GM12878 (cell line): ENCODE data around the gene SFXN2. TPM values are rescaled to one million over a fixed set of nuclear protein-coding genes. Genes with fewer than 3 reads are reported as not detected.

Source experiments
- ATAC-seq: fragments of 200-7000 bp; cut with Tn5 transposase; 3 replicates; pipeline ENCODE4 v1.9.1; 2020; ENCODE audit warnings: mild to moderate bottlenecking, moderate library complexity
- BruUV-seq: library from RNA; stranded (reverse); fragments of 400-500 nt; replicated peaks from 2 replicates; lab custom pipeline; 2021; lab: Mats Ljungman, UMichigan
- CTCF ChIA-PET: fragments of 300-600 bp; sonication (Branson Sonifier 250); formaldehyde crosslinking; extraction: SDS; loops from one replicate; lab custom pipeline; 2021; ENCODE audit warnings: inconsistent platforms; lab: Yijun Ruan, JAX
- POLR2A ChIA-PET: fragments of 350-600 bp; formaldehyde crosslinking; extraction: SDS; loops from one replicate; lab custom pipeline; 2021; ENCODE audit warnings: inconsistent platforms; lab: Charles Lee
- RAD21 ChIA-PET: fragments of 300-600 bp; sonication (Branson Sonifier 250); formaldehyde crosslinking; loops from one replicate; lab custom pipeline; 2023; ENCODE audit warnings: antibody characterized with exemption; ENCODE audit not compliant: unreplicated experiment; lab: Charles Lee
- SMC1A ChIA-PET: fragments of 300-600 bp; sonication (Branson Sonifier 250); formaldehyde crosslinking; loops from one replicate; lab custom pipeline; 2023; ENCODE audit not compliant: unreplicated experiment, uncharacterized antibody; lab: Charles Lee
- DNase-seq: peaks from one replicate; pipeline ENCODE4 v3.0.0-alpha.2; 2011; ENCODE audit warnings: low read depth, low spot score
- FAIRE-seq: peaks from 3 replicates; lab custom pipeline; 2011; peaks lifted over from hg19 to GRCh38; lab: Jason Lieb, UNC
- H2AFZ ChIP-seq: 2 replicates; pipeline ENCODE4 v1.6.0; 2011; ENCODE audit warnings: low read depth, low read length, control low read depth; ENCODE audit not compliant: control insufficient read depth
- H3K27ac ChIP-seq: 2 replicates; pipeline ENCODE4 v1.5.1; 2011; ENCODE audit warnings: control low read depth; ENCODE audit not compliant: control insufficient read depth, insufficient read depth
- H3K27me3 ChIP-seq, 2 experiments: replicated peaks in 1 of 2; 2 replicates each; pipeline versions ENCODE4 v1.6.0 to v1.6.1; 2011; ENCODE audit warnings: low read length in 1 of 2; ENCODE audit not compliant: control insufficient read depth in 2 of 2, insufficient read depth in 2 of 2
- H3K36me3 ChIP-seq, 2 experiments: 2 replicates each; pipeline ENCODE4 v1.5.1; 2011; ENCODE audit warnings: low read length in 1 of 2; ENCODE audit not compliant: control insufficient read depth in 2 of 2, insufficient read depth in 2 of 2
- H3K4me1 ChIP-seq: 2 replicates; pipeline ENCODE4 v1.6.1; 2011; ENCODE audit warnings: mild to moderate bottlenecking, low read length, moderate library complexity, mixed read lengths; ENCODE audit not compliant: control insufficient read depth, insufficient read depth
- H3K4me2 ChIP-seq: 2 replicates; pipeline ENCODE4 v1.6.0; 2011; ENCODE audit warnings: control low read depth; ENCODE audit not compliant: control insufficient read depth, insufficient read depth
- H3K4me3 ChIP-seq: fragments of 200-600 bp; sonication (generic); 2 replicates; pipeline ENCODE4 v1.5.1; 2016
- H3K79me2 ChIP-seq: 2 replicates; pipeline ENCODE4 v1.6.0; 2011; ENCODE audit warnings: low read length; ENCODE audit not compliant: control insufficient read depth, insufficient read depth
- H3K9ac ChIP-seq: 2 replicates; pipeline ENCODE4 v1.8.0; 2011; ENCODE audit warnings: low read length, control low read depth, mixed read lengths; ENCODE audit not compliant: control insufficient read depth, insufficient read depth
- H3K9me3 ChIP-seq: replicated peaks from 3 replicates; pipeline ENCODE4 v1.5.1; 2011; ENCODE audit warnings: mild to moderate bottlenecking, low read length; ENCODE audit not compliant: control insufficient read depth, insufficient read depth
- H4K20me1 ChIP-seq: 2 replicates; pipeline ENCODE4 v1.6.0; 2011; ENCODE audit not compliant: control insufficient read depth, insufficient read depth
- ATF7 ChIP-seq: fragments of 450-650 bp; IDR thresholded peaks from 2 replicates; pipeline ENCODE4 v1.6.1; 2016; ENCODE audit warnings: low read depth, mild to moderate bottlenecking
- EP300 ChIP-seq, 2 experiments: fragments of 150-350 bp in 1 of 2; IDR thresholded peaks; 2 replicates each; pipeline ENCODE4 v1.6.1; 2011 to 2012; ENCODE audit warnings: low read depth in 2 of 2, low read length in 2 of 2, borderline replicate concordance in 1 of 2, improper control_type of control experiment in 1 of 2, inconsistent platforms in 1 of 2; ENCODE audit not compliant: control insufficient read depth in 1 of 2
- HDGF ChIP-seq: fragments of 450-650 bp; IDR thresholded peaks from 2 replicates; pipeline ENCODE4 v1.6.1; 2016; ENCODE audit warnings: antibody characterized with exemption
- IKZF1 ChIP-seq: fragments of 450-650 bp; conservative IDR thresholded peaks from 2 replicates; pipeline ENCODE4 v1.6.1; 2017; ENCODE audit warnings: antibody characterized with exemption, mild to moderate bottlenecking
- IRF3 ChIP-seq: fragments of 450-650 bp; IDR thresholded peaks from 2 replicates; pipeline ENCODE4 v1.6.1; 2014; ENCODE audit warnings: mild to moderate bottlenecking
- NFYB ChIP-seq: IDR thresholded peaks from 2 replicates; pipeline ENCODE4 v1.6.1; 2011; ENCODE audit warnings: low read depth, mild to moderate bottlenecking, low read length, improper control_type of control experiment, moderate library complexity; ENCODE audit not compliant: insufficient read depth
- RUNX3 ChIP-seq: IDR thresholded peaks from 2 replicates; pipeline ENCODE4 v1.6.1; 2012; ENCODE audit warnings: low read length, inconsistent platforms
- SMC3 ChIP-seq: IDR thresholded peaks from 2 replicates; pipeline ENCODE4 v1.6.1; 2011; ENCODE audit warnings: low read length, improper control_type of control experiment, borderline replicate concordance
- SREBF2 ChIP-seq: IDR thresholded peaks from 2 replicates; pipeline ENCODE4 v1.6.1; 2012; ENCODE audit warnings: mild to moderate bottlenecking, low read length
- SRF ChIP-seq, 2 experiments: IDR thresholded peaks; 2 replicates each; pipeline ENCODE4 v1.6.1; 2011; ENCODE audit warnings: low read depth in 2 of 2, low read length in 2 of 2, mild to moderate bottlenecking in 1 of 2, moderate library complexity in 1 of 2
- ZNF274 ChIP-seq: IDR thresholded peaks from one replicate; pipeline ENCODE4 v1.8.0; 2011; ENCODE audit not compliant: insufficient read length, insufficient read depth
- WGBS: methylation state at CpG from one replicate; pipeline ENCODE4 v1.1.6; 2016; ENCODE audit warnings: low lambda C conversion rate; ENCODE audit not compliant: insufficient replicate concordance, insufficient coverage; ENCODE audit errors: missing lambda C conversion rate; 5-methylcytosine and 5-hydroxymethylcytosine counted together
- in situ Hi-C: fragments of 300-500 bp; cut with MboI; formaldehyde crosslinking; loops from 9 replicates; pipeline ENCODE4 v1.14.3; 2018; ENCODE audit warnings: mixed read lengths
- intact Hi-C: fragments of 100-400 bp; cut with micrococcal nuclease; formaldehyde crosslinking; loops from one replicate; pipeline ENCODE4 v1.14.2; 2022; ENCODE audit not compliant: unreplicated experiment
- polyA plus RNA-seq, 11 experiments: library from polyadenylated mRNA; depleted of rRNA in 4 of 11; unstranded in 6 of 11; stranded (reverse) in 5 of 11; fragments of >200 nt; fragmentation: Nextera tagmentation in 4 of 11; fragmentation: Illumina TruSeq in 1 of 11; extraction: Ambion mirVana in 4 of 11; extraction: Trizol in 1 of 11; gene quantifications; 1 replicate in 1 of 11; 2 replicates in 10 of 11; pipeline versions ENCODE4 v1.2.1 to v1.2.3, GENCODE V29; 2011 to 2016; ENCODE audit warnings: inconsistent platforms in 2 of 11, missing spikeins in 2 of 11, low read depth in 1 of 11
- total RNA-seq, 4 experiments: library from RNA; depleted of rRNA in 3 of 4; stranded (reverse); fragments of >200 nt in 3 of 4; fragmentation: Illumina TruSeq in 1 of 4; extraction: Trizol in 1 of 4; gene quantifications; 2 replicates each; pipeline versions ENCODE4 v1.2.1 to v1.2.3, GENCODE V29; 2013 to 2021

Gene SFXN2
- total and polyA plus RNA-seq, 10 of the 15 experiments (the other 5 are each of a cell fraction or from before 2014, with no cell fraction given): 8.8 to 22.5 (median 18.5) TPM

- H3K36me3 ChIP-seq: peaks cover 0 to 4% of the 10 kb centered on the region in 2 experiments; a peak in 2 of 4 replicates
- H3K9ac ChIP-seq: no peak overlapping the region
- ChIA-PET POLR2A (interaction anchor here (0.6 kb wide), 1 partner anchor 39 kb away, joined by 3 read pairs; no protein-coding TSS in a partner anchor), SMC1A (interaction anchor here (1.0 to 2.5 kb wide), 3 partner anchors 9 to 22 kb away, joined by 3 to 9 read pairs (median 5); no protein-coding TSS in a partner anchor), RAD21 (interaction anchor here (1.5 kb wide), 1 partner anchor 43 kb away, joined by 4 read pairs; no protein-coding TSS in a partner anchor), CTCF (interaction anchor here (1.9 to 4.7 kb wide), 2 partner anchors 10 to 12 kb away, joined by 6 to 32 read pairs; no protein-coding TSS in a partner anchor)
- H3K79me2 ChIP-seq: peaks cover 3% of the 10 kb centered on the region
- 92% methylated on average over 6 of the region's 7 CpGs for WGBS
- H3K4me2 ChIP-seq: no peak overlapping the region
- ATAC-seq (no peak), FAIRE-seq (no peak), DNase-seq (no peak)
- H4K20me1 ChIP-seq: no peaks in the 10 kb centered on the region
- H2AFZ ChIP-seq: no peak overlapping the region
- no peak overlapping the region for H3K4me3 ChIP-seq
- H3K27me3 ChIP-seq: no peaks in the 10 kb centered on the region
- H3K4me1 ChIP-seq: peaks cover 9% of the 10 kb centered on the region
- H3K27ac ChIP-seq: no peak overlapping the region
- TF ChIP-seq ZNF274 (no peak), ATF7 (no peak), EP300 (IDR thresholded peaks at IDR 0.05; ENCODE audit: borderline replicate concordance in 1 of 2, control insufficient read depth in 1 of 2, low read depth in 2 of 2, low read length in 2 of 2) (no peak), IRF3 (no peak), IKZF1 (no peak), SMC3 (no peak), HDGF (no peak), RUNX3 (no peak), SREBF2 (no peak), SRF (IDR thresholded peaks at IDR 0.05; ENCODE audit: low read depth in 2 of 2, low read length in 2 of 2) (no peak), NFYB (no peak)
- intact Hi-C loops (no loop called here), in situ Hi-C loops (no loop called here)
- BruUV-seq: no TSS peak
- peaks cover 3% of the 10 kb centered on the region; the same call in 2 of the 3 replicates for H3K9me3 ChIP-seq
Measured at GRCh38 chr10:102763037-102763607, 48.7 kb downstream of the SFXN2 start.
